Activated CD4-positive, alpha-beta T cell treated with anti-CD3 and anti-CD28 coated beads, Interleukin-2, amount 10 ng/mL, durations not matched to agents 24 days and 14 days (primary cell): ENCODE measurements around the gene NOP14. TPM values are rescaled to one million over a fixed set of nuclear protein-coding genes. Genes with fewer than 3 reads are reported as not detected.

ENCODE experiments used
- DNase-seq: peaks from one replicate; pipeline ENCODE4 v3.0.0; 2022
- H3K27ac Mint-ChIP-seq: one replicate; pipeline ENCODE4 v1.8.0; 2022; ENCODE audit warnings: mild to moderate bottlenecking, mixed read lengths
- H3K27me3 Mint-ChIP-seq: one replicate; pipeline ENCODE4 v1.8.0; 2022; ENCODE audit warnings: mixed read lengths
- H3K36me3 Mint-ChIP-seq: one replicate; pipeline ENCODE4 v1.8.0; 2022; ENCODE audit warnings: low read depth, mild to moderate bottlenecking, mixed read lengths
- H3K4me1 Mint-ChIP-seq: one replicate; pipeline ENCODE4 v1.8.0; 2021; ENCODE audit warnings: mixed read lengths
- H3K4me3 Mint-ChIP-seq: one replicate; pipeline ENCODE4 v1.8.0; 2022; ENCODE audit warnings: mild to moderate bottlenecking, moderate library complexity, mixed read lengths
- H3K9me3 Mint-ChIP-seq: one replicate; pipeline ENCODE4 v1.8.0; 2021; ENCODE audit warnings: mixed read lengths
- intact Hi-C: fragments of 100-400 bp; cut with micrococcal nuclease; formaldehyde crosslinking; loops from one replicate; pipeline ENCODE4 v1.15.1; 2023
- total RNA-seq: library from RNA; stranded (reverse); gene quantifications from 2 replicates; pipeline ENCODE4 v1.2.3, GENCODE V29; 2022

Gene NOP14
- total RNA-seq, 1 donor from 2014 or later: 141 TPM

DNA sequence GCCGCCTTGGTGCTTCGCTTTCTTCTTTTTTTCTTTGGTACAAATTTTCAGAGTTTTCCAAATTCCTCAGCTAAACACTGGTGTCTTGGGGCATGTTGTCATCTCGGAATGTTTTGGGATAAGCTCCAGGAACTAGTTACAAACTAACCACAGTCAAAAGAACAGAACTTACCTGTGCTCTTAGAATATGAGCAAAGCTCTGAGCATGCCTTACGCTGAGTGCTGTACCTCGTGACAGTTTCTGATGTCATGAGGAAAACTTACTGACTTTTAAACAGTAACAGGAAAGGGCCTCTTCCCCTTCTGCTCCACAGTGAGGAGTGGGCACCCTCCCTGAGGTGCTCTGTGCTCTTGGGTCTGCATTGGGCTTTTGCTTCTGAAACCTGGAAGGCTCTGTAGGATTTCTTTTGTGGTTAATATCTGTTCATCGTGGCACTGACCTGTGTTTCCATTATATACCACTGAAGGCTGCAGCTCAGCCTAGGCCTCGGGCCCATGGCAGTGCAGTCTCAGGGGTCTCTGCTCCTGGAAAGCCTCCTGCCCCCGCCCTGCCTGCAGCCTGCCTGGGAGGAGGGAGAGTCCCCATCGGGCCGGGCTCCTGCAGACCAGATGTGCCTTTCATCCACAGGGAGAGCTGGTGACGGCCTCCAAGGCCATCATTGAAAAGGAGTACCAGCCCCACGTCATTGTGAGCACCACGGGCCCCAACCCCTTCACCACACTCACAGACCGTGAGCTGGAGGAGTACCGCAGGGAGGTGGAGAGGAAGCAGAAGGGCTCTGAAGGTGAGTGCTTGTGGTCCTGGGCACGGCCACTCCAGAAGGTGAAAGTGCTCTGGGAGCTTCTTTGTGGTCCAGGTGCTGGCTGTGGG lies 48.7 kb downstream of the NOP14 start:
- H3K9me3 Mint-ChIP-seq: no peaks in the 10 kb centered on the region
- intact Hi-C loops: no loop called here
- peak overlapping the region; percentile 62 for H3K27ac Mint-ChIP-seq
- peaks cover 59% of the 10 kb centered on the region for H3K36me3 Mint-ChIP-seq
- H3K4me1 Mint-ChIP-seq: peaks cover 18% of the 10 kb centered on the region
- H3K27me3 Mint-ChIP-seq: no peaks in the 10 kb centered on the region
- H3K4me3 Mint-ChIP-seq: no peak overlapping the region
- no peak for DNase-seq

- peaks cover 56% of the 10 kb centered on the region for H3K36me3 Mint-ChIP-seq
- peaks cover 16% of the 10 kb centered on the region for H3K4me1 Mint-ChIP-seq
- no peak overlapping the region for H3K4me3 Mint-ChIP-seq
- H3K27ac Mint-ChIP-seq: no peak overlapping the region
- no peaks in the 10 kb centered on the region for H3K27me3 Mint-ChIP-seq
- intact Hi-C loops: no loop called here
- no peaks in the 10 kb centered on the region for H3K9me3 Mint-ChIP-seq
- no peak for DNase-seq
These were observed 50.0 kb downstream of the NOP14 start for GRCh38 chr4:2913168-2913567.

- Mint-ChIP-seq H3K36me3 (peaks cover 54% of the 10 kb centered on the region), H3K4me1 (peaks cover 14% of the 10 kb centered on the region), H3K27me3 (no peaks in the 10 kb centered on the region), H3K27ac (no peak overlapping the region), H3K4me3 (no peak overlapping the region), H3K9me3 (no peaks in the 10 kb centered on the region)
- intact Hi-C loops: no loop called here
- DNase-seq: no peak
These were observed 51.3 kb downstream of the NOP14 start for GRCh38 chr4:2911868-2912267.

DNA sequence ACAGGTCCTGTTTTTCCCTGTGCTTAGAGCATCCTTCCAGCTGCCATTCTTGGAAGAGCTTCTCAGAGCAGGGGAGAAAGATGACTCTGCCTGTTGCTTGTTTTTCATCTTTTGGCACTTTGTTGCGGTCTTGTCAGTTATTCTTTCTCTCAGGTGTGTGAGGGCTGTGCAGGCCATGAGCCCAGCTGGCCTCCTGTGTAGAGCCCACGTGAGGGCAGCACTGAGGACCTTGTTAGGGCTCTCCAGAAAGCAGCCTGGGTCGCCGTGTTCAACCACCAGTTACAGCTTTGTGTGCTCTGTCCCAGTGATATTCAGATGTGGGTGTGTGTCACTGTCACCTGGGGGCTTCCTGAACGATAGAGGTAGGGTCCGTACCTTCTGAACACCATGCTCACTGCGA lies 52.8 kb downstream of the NOP14 start:
- no peak overlapping the region for H3K4me3 Mint-ChIP-seq
- H3K4me1 Mint-ChIP-seq: peaks cover 23% of the 10 kb centered on the region
- intact Hi-C loops: no loop called here
- H3K27ac Mint-ChIP-seq: no peak overlapping the region
- no peaks in the 10 kb centered on the region for H3K9me3 Mint-ChIP-seq
- no peaks in the 10 kb centered on the region for H3K27me3 Mint-ChIP-seq
- H3K36me3 Mint-ChIP-seq: peaks cover 52% of the 10 kb centered on the region
- DNase-seq: no peak

DNA sequence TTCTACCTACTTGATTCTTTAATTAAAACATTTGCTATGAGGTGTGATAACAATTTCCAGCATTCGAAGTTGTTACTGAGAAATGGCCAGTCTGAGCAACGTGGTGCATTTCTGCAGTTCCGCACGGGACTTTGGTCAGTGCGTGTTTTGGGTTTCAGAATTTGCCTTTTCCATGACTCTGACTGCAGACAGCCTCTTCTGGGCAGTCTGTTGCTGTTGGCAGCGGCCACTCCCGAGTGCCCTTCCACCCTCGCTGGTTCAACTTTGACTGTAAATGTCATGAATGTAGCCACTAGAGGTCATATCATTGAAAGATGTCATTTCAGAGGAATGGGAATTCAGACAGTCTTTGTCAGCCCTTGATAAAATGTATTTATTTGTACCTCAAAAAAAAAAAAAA lies 53.6 kb downstream of the NOP14 start:
- no peaks in the 10 kb centered on the region for H3K9me3 Mint-ChIP-seq
- peaks cover 50% of the 10 kb centered on the region for H3K36me3 Mint-ChIP-seq
- no peak for DNase-seq
- H3K27ac Mint-ChIP-seq: no peak overlapping the region
- intact Hi-C loops: no loop called here
- H3K4me3 Mint-ChIP-seq: no peak overlapping the region
- no peaks in the 10 kb centered on the region for H3K27me3 Mint-ChIP-seq
- H3K4me1 Mint-ChIP-seq: peaks cover 21% of the 10 kb centered on the region

DNA sequence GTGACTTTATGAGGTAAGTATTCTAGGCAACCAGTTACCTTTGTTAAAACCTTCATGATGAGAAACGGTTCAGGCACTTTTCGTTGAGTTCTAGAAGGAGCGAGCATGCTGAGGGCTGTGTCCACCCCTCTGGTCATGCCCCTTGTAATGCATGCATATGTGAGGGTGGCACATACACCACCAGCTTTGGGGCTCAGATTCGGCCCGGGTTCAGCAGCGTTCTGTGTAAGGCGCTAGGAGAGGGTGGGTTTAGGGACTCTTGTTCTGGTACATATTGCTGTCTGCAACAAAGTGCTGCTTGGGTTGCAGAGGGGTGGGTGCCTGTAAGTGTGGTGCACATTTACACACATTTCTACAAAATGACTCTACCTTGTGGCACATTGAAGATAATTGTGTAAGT lies 54.5 kb downstream of the NOP14 start:
- no peaks in the 10 kb centered on the region for H3K9me3 Mint-ChIP-seq
- H3K36me3 Mint-ChIP-seq: peaks cover 49% of the 10 kb centered on the region
- no peak for DNase-seq
- no peak overlapping the region for H3K4me3 Mint-ChIP-seq
- H3K27ac Mint-ChIP-seq: no peak overlapping the region
- H3K4me1 Mint-ChIP-seq: peaks cover 21% of the 10 kb centered on the region
- no peaks in the 10 kb centered on the region for H3K27me3 Mint-ChIP-seq
- intact Hi-C loops: no loop called here

GRCh38 chr4:2907706-2908293 lies 55.4 kb downstream of the NOP14 start:
- H3K36me3 Mint-ChIP-seq: peaks cover 57% of the 10 kb centered on the region
- no peaks in the 10 kb centered on the region for H3K27me3 Mint-ChIP-seq
- peaks cover 21% of the 10 kb centered on the region for H3K4me1 Mint-ChIP-seq
- no peak for DNase-seq
- no peak overlapping the region for H3K4me3 Mint-ChIP-seq
- no peaks in the 10 kb centered on the region for H3K9me3 Mint-ChIP-seq
- H3K27ac Mint-ChIP-seq: peak overlapping the region; percentile 58
- intact Hi-C loops: no loop called here

DNA sequence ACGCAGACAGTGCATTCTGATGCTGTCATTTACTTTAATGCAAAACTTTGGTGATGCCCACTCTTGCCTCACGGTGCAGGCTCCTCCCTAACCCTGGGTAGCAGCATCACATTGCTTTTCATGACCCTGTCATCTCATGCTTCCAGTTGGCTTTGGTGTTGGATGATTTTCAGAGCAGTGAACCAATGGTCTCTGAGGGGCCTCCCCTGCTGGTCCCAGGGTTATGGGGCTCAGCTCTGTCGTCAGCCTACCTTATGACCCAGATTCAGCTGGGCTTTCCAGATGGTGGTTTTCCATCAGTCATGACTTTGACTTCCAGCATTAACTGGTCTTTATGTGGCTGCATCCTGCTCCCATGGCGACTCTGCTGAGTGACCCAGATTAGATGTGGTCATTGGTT lies 56.0 kb downstream of the NOP14 start:
- DNase-seq: no peak
- Mint-ChIP-seq H3K9me3 (no peaks in the 10 kb centered on the region), H3K4me1 (peaks cover 21% of the 10 kb centered on the region), H3K27me3 (no peaks in the 10 kb centered on the region), H3K27ac (peak overlapping the region; percentile 58), H3K4me3 (no peak overlapping the region), H3K36me3 (peaks cover 58% of the 10 kb centered on the region)
- intact Hi-C loops: no loop called here

GRCh38 chr4:2906218-2906617 lies 57.0 kb downstream of the NOP14 start:
- Mint-ChIP-seq H3K4me3 (no peak overlapping the region), H3K36me3 (peaks cover 64% of the 10 kb centered on the region), H3K4me1 (peaks cover 21% of the 10 kb centered on the region), H3K27ac (peak overlapping the region; percentile 51), H3K9me3 (no peaks in the 10 kb centered on the region), H3K27me3 (no peaks in the 10 kb centered on the region)
- intact Hi-C loops: no loop called here
- no peak for DNase-seq

- peaks cover 23% of the 10 kb centered on the region for H3K4me1 Mint-ChIP-seq
- intact Hi-C loops: no loop called here
- no peak overlapping the region for H3K4me3 Mint-ChIP-seq
- H3K36me3 Mint-ChIP-seq: peaks cover 66% of the 10 kb centered on the region
- peak overlapping the region; percentile 57 for H3K27ac Mint-ChIP-seq
- no peak for DNase-seq
- H3K27me3 Mint-ChIP-seq: no peaks in the 10 kb centered on the region
- no peaks in the 10 kb centered on the region for H3K9me3 Mint-ChIP-seq
These were observed 57.7 kb downstream of the NOP14 start for GRCh38 chr4:2905544-2905943.

- Mint-ChIP-seq H3K9me3 (no peaks in the 10 kb centered on the region), H3K4me3 (no peak overlapping the region), H3K27me3 (no peaks in the 10 kb centered on the region), H3K36me3 (peaks cover 65% of the 10 kb centered on the region), H3K27ac (no peak overlapping the region), H3K4me1 (peaks cover 20% of the 10 kb centered on the region)
- no peak for DNase-seq
- intact Hi-C loops: no loop called here
These were observed 61.1 kb downstream of the NOP14 start for GRCh38 chr4:2902126-2902525.

- H3K4me1 Mint-ChIP-seq: peaks cover 16% of the 10 kb centered on the region
- no peaks in the 10 kb centered on the region for H3K9me3 Mint-ChIP-seq
- intact Hi-C loops: no loop called here
- H3K4me3 Mint-ChIP-seq: no peak overlapping the region
- DNase-seq: no peak
- H3K36me3 Mint-ChIP-seq: peaks cover 67% of the 10 kb centered on the region
- no peak overlapping the region for H3K27ac Mint-ChIP-seq
- no peaks in the 10 kb centered on the region for H3K27me3 Mint-ChIP-seq
These were observed 62.0 kb downstream of the NOP14 start for GRCh38 chr4:2901186-2901585.

DNA sequence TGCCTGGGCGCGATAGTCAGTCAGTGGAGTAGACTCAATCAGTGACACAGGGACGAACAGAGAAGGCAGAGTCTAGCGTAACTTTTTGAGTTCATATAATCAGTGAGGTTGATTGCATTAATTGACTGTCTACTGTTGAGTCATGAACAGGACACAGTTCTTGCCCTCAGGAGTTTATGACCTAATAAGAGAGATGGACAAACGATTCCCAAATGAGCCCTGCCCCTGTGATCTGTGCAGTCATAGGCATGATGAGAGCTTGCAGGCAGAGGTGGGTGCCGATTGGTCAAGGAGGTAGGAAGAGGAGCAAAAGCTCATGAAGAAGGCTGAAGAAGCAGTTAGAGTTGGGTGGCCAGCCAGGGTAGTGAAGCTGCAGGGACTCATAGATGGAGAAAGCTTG lies 62.5 kb downstream of the NOP14 start:
- Mint-ChIP-seq H3K4me1 (peaks cover 13% of the 10 kb centered on the region), H3K9me3 (no peaks in the 10 kb centered on the region), H3K27ac (peak overlapping the region; percentile 5), H3K36me3 (peaks cover 67% of the 10 kb centered on the region), H3K4me3 (no peak overlapping the region), H3K27me3 (no peaks in the 10 kb centered on the region)
- no peak for DNase-seq
- intact Hi-C loops: no loop called here

DNA sequence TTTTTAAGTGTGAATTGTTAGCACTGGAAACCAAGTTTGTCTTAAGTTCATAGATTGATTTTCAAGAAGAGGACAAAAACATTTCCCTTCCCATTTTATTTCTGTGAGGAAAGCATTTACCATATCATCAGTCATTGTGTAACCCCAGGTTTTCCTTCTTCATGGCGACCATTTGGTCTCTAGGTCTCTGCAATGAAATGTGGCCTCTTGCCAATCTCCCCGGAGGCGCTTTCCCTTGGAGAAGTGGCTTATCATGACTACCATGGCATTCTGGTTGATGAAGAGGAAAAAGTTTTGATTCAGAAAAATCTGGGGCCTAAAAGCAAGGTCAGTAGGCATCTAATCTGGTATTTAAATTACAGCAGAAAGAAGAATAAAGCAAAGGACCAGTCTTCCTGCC lies 65.2 kb downstream of the NOP14 start:
- H3K4me1 Mint-ChIP-seq: peaks cover 4% of the 10 kb centered on the region
- no peak for DNase-seq
- H3K27me3 Mint-ChIP-seq: no peaks in the 10 kb centered on the region
- intact Hi-C loops: no loop called here
- H3K27ac Mint-ChIP-seq: no peak overlapping the region
- no peak overlapping the region for H3K4me3 Mint-ChIP-seq
- H3K9me3 Mint-ChIP-seq: no peaks in the 10 kb centered on the region
- H3K36me3 Mint-ChIP-seq: peaks cover 61% of the 10 kb centered on the region
